Stimulated activated CD8-positive, alpha-beta memory T cell treated with anti-CD3 and anti-CD28 coated beads, Interleukin-12 subunit alpha, Interleukin-12 subunit beta, amount 100 ng/mL, for 24 hours (primary cell): Measurements from ENCODE around the gene DCHS1.

ENCODE experiments used
- DNase-seq: peaks from one replicate; pipeline ENCODE4 v3.0.0-alpha.2; 2020; ENCODE audit errors: extremely low read depth

Gene DCHS1

GRCh38 chr11:6611092-6611962, 44.3 kb downstream of the DCHS1 start:
- no peak for DNase-seq

GRCh38 chr11:6610591-6610990, 45.0 kb downstream of the DCHS1 start:
- DNase-seq, result no peak

GRCh38 chr11:6609502-6610015, 46.0 kb downstream of the DCHS1 start:
- DNase-seq, result no peak

- DNase-seq, result no peak
These were observed 46.7 kb downstream of the DCHS1 start for GRCh38 chr11:6608726-6609501.

GRCh38 chr11:6608011-6608410, 47.6 kb downstream of the DCHS1 start:
- DNase-seq, result no peak

GRCh38 chr11:6607190-6607795, 48.3 kb downstream of the DCHS1 start:
- no peak for DNase-seq

- DNase-seq, result no peak
These were observed 49.0 kb downstream of the DCHS1 start for GRCh38 chr11:6606471-6607189.

- DNase-seq, result no peak
These were observed 50.8 kb downstream of the DCHS1 start for GRCh38 chr11:6604790-6605189.

GRCh38 chr11:6604081-6604626, 51.5 kb downstream of the DCHS1 start:
- no peak for DNase-seq

- peak; percentile 61 for DNase-seq
These were observed 52.1 kb downstream of the DCHS1 start, which contains the start of the genes ILK and RRP8 for GRCh38 chr11:6603287-6604080. Gene ILK, plus strand, starts transcription at chr11:6603774. Its CDS starts 498 bp downstream, at chr11:6604272. Gene RRP8, minus strand, starts transcription at chr11:6603616. Its CDS starts 114 bp downstream, at chr11:6603502.

GRCh38 chr11:6602096-6602940, 53.3 kb downstream of the DCHS1 start:
- no peak for DNase-seq

GRCh38 chr11:6601041-6601461, 54.6 kb downstream of the DCHS1 start:
- DNase-seq, result no peak

- no peak for DNase-seq
These were observed 55.7 kb downstream of the DCHS1 start for GRCh38 chr11:6599881-6600390.

- DNase-seq, result no peak
These were observed 56.2 kb downstream of the DCHS1 start for GRCh38 chr11:6599449-6599848.

- DNase-seq, result no peak
These were observed 57.1 kb downstream of the DCHS1 start for GRCh38 chr11:6598555-6598954.

- no peak for DNase-seq
These were observed 59.3 kb downstream of the DCHS1 start for GRCh38 chr11:6596239-6596877.

- no peak for DNase-seq
These were observed 61.4 kb downstream of the DCHS1 start for GRCh38 chr11:6594142-6594768.

- DNase-seq, result no peak
These were observed 67.6 kb downstream of the DCHS1 start for GRCh38 chr11:6588018-6588417.
